Activated T-helper 9 cell treated with anti-CD3 and anti-CD28 coated beads, Interleukin-2, amount 50 U/mL, for 16 hours (primary cell): ENCODE data around the gene GRIA3.

Experiments used
- DNase-seq: peaks from one replicate; pipeline ENCODE4 v3.0.0-alpha.2; 2020; ENCODE audit warnings: low read depth

GRIA3 gene

DNA sequence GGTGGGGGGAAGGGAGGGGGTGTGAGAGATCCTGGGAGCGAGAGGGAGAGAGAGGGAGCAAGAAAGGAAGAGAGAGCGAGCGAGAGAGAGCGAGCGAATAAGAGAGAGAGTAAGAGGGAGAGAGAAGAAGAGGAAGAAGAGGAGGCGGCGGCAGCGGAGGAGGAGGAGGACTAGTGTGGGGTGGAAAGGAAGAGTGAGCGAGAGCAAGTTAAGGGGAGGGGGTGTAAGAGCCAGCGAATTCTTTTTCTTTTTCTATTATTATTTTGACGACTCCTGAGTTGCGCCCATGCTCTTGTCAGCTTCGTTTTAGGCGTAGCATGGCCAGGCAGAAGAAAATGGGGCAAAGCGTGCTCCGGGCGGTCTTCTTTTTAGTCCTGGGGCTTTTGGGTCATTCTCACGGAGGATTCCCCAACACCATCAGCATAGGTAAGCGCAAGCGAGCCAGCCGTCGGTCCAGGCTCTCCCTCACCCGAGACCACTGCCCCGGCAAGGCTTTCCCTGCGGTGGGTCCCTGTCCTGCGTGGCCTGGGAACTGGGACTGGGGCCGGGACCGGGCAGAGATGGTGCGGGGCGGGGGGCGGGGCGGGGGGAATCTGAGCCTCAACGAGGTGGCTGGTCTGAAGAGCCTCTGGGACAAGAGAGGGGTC is at the start of gene GRIA3:
Gene GRIA3 (plus strand): TSS at position 60 of the 647 bp plus-strand sequence. CDS start 258 bp downstream, at position 318.
- DNase-seq, result no peak

DNA sequence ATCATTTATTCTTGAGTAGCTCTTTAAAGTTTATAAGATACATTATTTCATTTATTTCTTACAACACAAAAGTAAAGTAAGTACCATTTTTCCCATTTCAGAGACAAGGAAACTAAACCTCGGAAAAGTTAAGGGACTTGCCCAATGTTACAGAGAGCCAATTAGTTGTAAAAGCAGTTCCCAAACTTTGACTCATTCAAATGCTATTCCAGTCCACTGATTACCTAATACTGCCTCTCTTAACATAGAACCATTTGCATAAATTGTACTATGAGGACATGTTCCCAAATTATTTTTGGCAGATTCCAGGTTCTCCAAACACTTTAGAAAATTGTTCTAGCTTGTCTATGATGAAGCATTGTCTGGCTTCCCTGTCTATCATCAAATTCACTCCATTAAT is 45.6 kb upstream of the GRIA3 start:
- DNase-seq, result no peak

- no peak for DNase-seq
These were observed 43.6 kb upstream of the GRIA3 start for GRCh38 chrX:123140454-123140853.

GRCh38 chrX:123140904-123141303 is 43.2 kb upstream of the GRIA3 start:
- no peak for DNase-seq

DNA sequence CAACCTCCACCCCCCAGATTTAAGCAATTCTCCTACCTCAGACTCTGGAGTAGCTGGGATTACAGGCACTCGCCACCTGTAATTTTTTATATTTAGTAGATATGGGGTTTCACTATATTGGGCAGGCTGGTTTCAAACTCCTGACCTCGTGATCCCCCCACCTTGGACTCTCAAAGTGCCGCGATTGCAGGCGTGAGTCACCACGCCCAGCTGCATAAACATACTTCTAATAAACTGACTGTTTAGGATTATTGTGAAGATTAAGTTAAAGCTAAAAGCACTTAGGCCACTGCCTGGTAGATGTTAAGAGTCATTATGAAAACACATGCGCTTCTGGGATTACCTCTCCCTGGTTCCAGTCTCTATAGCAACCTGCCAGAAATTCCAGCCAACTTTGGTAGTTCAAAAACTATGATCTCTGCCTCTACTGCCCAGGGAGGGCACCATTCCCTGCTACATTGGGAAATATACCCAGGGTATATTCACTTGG is 30.2 kb upstream of the GRIA3 start:
- no peak for DNase-seq

DNA sequence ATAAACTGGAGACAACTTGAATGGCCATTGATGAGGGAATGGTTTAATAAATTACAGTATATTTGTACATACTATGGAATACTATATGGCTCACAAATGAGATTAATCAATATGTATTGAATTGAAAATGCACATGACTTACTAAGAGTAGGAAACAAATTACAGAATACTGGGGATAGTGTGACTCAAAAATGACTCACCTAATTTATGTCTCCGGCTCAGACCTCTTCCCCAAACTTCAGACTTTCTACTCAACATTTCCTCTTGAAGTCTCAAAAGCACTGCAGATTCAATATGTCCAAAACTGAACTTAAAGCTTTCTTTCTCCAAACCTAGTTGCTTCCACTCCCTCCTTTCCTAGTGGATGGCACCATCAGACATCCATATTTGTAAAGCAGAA is 28.8 kb upstream of the GRIA3 start:
- no peak for DNase-seq

DNA sequence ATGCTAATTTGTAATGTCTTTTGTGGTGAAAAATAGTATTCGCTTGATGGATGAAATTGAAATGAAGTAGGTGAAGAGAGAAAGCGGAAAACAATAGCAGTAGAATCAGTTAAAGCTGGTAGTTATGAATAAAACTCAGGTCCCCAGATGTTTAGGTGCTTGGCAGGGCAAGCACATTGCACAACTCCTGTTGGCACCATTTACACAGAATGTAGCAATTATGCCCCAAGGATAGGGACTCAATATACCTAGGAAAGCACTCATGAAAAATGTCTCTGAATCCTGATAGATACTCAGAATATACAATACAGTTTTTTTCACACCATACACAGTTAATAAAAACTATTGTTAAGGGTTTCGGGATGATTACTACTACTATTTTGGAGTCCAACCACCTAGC is 26.5 kb upstream of the GRIA3 start:
- DNase-seq, result no peak

DNA sequence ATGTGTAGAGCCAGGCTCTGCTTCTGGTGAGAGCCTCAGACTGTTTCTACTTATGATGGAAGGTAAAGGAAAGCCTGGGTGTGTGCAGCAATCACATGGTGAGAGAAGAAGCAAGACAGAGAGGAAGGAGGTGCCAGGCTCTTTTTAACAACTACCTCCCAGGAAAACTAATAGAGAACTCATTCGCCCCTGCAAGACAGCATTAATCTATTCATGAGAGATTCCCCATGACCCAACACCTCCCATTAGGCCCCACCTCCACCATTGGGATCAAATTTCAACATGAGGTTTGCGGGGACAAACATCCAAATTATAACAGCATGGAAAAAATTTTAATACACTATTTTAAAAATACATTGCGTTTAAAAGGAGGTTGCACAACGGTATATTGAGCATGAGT is 24.7 kb upstream of the GRIA3 start:
- DNase-seq, result no peak

DNA sequence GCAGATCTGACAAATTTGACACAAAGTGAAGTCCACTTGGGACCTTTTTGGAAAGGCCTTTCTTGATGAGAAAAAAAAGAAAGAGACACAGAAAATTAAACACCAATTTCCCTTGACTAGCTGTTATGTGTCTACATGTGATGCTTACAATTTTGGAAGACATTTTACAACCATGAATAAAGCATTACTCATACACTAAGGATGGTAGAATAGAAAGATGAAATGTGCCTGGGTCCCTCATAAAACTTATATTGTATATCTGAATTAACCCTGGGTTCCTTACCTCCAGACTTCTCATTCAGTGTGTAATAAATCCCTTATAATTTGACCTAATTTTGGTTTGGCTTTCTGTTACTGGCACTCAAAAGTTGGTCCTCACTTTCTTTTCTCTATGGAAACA is 16.5 kb upstream of the GRIA3 start:
- no peak for DNase-seq

DNA sequence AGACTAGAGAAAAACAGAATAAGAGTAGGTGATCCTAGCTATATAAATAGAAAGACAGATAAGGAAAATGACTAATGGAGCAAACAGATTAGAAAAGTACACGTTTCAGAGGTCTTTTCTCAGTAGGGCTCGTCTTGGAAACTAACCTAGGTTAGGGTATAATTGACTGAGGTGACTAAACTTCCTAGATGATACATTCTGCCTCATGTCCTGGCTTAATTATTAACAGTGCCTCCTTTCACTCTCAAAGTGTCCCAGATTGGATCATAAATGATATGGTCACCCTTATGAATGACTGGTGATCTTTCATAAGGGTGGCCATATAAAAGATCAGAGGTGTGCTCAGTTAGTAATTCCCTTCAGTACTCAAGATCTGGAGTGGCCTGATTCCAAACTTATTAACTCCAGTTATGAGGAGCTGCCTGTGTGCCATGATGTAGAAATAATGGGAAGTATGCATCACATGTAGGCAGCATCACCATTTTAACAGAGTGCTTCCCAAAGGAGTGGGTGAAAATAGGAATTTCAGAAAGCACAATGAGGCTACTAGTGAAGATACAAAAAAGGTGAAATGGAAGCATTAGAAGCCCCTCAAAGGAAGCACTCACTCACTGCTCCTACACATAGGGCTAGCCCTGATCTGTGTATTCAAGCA is 14.7 kb upstream of the GRIA3 start:
- DNase-seq, result no peak

DNA sequence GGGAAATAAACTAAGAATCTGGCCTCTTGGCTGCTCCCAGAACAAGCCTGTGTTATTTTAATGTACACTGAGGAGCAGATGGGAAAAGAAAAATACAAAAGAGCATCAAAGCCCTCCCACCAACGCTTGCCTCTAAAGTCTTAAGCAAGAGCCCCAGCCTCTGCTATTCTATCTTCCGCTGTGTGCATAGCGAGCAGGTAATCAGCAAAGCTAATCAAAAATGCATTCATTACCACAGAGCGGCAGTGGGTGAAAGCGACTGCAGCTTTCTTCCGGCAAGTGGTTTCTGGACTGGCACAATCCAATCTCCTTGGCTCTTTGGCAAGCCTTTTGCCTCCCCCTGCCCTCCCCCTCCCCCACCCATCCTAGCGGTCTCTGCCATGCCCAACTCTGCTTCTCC is 13.5 kb upstream of the GRIA3 start:
- no peak for DNase-seq

GRCh38 chrX:123171781-123172180 is 12.3 kb upstream of the GRIA3 start:
- DNase-seq, result no peak

GRCh38 chrX:123172869-123173268 is 11.2 kb upstream of the GRIA3 start:
- DNase-seq, result no peak

- DNase-seq, result no peak
These were observed 10.2 kb upstream of the GRIA3 start for GRCh38 chrX:123173833-123174232.

- no peak for DNase-seq
These were observed 8.5 kb upstream of the GRIA3 start for GRCh38 chrX:123175366-123176122.

GRCh38 chrX:123181233-123181914 is 2.7 kb upstream of the GRIA3 start:
- no peak for DNase-seq

DNA sequence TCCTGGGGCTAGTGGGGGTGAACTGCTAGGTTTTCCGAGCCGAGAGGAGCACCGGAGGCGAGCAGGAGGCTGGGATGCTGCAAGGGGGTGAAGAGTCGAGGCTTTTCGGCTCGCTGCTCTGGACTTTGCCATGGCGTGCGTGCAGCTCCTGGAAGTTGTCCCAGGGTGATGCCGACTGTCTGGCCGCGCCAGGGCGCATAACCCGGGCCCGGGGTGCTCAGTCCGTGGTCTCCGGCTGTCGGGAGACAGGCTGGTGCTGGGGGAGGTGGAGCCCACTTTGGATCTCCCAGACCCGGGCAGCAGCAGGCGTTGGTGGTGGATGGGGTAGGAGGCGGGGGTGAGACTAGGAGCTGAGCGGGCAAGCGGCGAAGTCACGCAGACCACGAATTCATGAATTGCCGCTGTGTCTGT is 793 bp downstream of the GRIA3 start:
- no peak for DNase-seq

DNA sequence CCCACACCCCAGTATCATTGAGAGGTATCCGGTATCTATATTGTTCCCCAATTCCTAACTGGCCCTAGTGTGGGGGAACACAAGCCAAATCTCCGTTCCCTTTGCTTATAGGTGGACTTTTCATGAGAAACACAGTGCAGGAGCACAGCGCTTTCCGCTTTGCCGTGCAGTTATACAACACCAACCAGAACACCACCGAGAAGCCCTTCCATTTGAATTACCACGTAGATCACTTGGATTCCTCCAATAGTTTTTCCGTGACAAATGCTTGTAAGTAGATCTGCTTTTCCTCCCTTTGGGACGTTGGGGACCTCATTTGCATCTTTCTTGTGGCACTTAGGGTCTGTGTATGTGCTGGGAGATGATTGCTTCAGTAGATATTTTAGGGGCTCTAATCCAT is 1.6 kb downstream of the GRIA3 start:
- no peak for DNase-seq

- no peak for DNase-seq
These were observed 2.7 kb downstream of the GRIA3 start for GRCh38 chrX:123186801-123187200.

GRCh38 chrX:123188081-123188480 is 4.0 kb downstream of the GRIA3 start:
- DNase-seq, result no peak

- DNase-seq, result no peak
These were observed 5.3 kb downstream of the GRIA3 start for GRCh38 chrX:123189338-123189737.

DNA sequence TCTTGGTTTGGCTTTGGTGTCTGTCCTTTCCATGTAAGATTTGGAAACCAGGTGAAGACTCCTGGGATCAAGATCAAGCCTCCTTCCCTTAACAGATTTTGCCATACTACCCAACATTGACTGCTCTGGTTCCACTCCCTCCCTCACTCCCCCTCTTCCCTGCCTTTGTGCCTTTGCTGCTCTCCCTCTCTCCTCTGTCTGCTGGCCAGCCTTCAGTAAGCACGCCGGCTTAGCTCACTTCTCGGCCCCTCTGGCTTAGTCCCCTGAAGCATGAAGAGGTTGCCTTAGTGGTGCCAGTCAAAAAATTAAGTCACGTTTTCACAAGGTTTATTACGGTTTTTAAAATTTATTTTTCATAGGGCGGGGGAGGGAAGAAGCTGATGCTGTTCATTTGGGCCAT is 6.0 kb downstream of the GRIA3 start:
- no peak for DNase-seq

DNA sequence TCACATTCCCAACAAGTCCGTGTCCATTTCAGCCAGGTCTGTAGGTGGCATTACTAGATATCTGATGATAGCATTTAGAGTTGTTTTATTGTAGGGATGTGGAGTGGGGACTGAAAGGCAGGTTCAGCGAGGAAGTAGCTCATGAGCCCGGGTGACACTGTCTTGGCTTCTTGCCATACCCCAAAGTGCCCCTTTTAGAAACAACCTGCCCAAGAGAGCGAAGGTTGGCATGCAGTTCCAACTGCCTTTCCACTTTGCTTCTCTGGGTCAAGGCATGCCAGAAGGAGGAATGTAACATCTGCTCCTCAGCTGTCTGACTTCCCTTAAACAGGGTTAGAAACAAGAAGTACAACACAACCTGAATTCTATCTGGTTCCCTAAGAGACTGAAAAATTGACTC is 9.0 kb downstream of the GRIA3 start:
- no peak for DNase-seq
